Ovary (tissue), 9 donors: Measurements from ENCODE around the gene TIMELESS. TPM values are rescaled to one million over a fixed set of nuclear protein-coding genes. Genes with fewer than 3 reads are reported as not detected.

Experiments
- DNase-seq, 5 donors: peaks; one replicate each; pipeline ENCODE4 v3.0.0-alpha.2; 2019 to 2020
- H3K27ac ChIP-seq, 2 donors: fragments of 200-600 bp; one replicate each; pipeline versions ENCODE4 v1.5.1 to v1.8.0; 2019 to 2022
- H3K27me3 ChIP-seq: fragments of 200-600 bp; one replicate; pipeline ENCODE4 v1.8.0; 2022
- H3K36me3 ChIP-seq: fragments of 200-600 bp; sonication (generic); one replicate; pipeline ENCODE4 v1.5.1; 2019
- H3K4me1 ChIP-seq: one replicate; pipeline ENCODE4 v1.8.1; 2013; ENCODE audit warnings: mild to moderate bottlenecking, moderate library complexity; ENCODE audit not compliant: insufficient read depth
- H3K4me3 ChIP-seq: fragments of 200-600 bp; sonication (generic); one replicate; pipeline ENCODE4 v1.5.1; 2017
- H3K9me3 ChIP-seq, 2 donors: fragments of 200-600 bp in 1 of 2; sonication (generic) in 1 of 2; one replicate each; pipeline versions ENCODE4 v1.5.1 to v1.8.1; 2013 to 2019; ENCODE audit warnings: mild to moderate bottlenecking in 1 of 2, moderate library complexity in 1 of 2
- EP300 ChIP-seq: sonication (generic); formaldehyde crosslinking; IDR thresholded peaks from one replicate; pipeline ENCODE4 v1.6.1; 2017; ENCODE audit warnings: antibody characterized with exemption
- POLR2A ChIP-seq: fragments of 450-650 bp; IDR thresholded peaks from one replicate; pipeline ENCODE4 v1.6.1; 2017; ENCODE audit warnings: antibody characterized with exemption, mild to moderate bottlenecking, moderate library complexity
- WGBS, 3 donors: extraction: QIAGEN DNeasy Blood & Tissue Kit in 1 of 3; methylation state at CpG; one replicate each; pipeline versions ENCODE4 v1.1.5 to v1.1.7; 2013 to 2017; 5-methylcytosine and 5-hydroxymethylcytosine counted together
- intact Hi-C, 4 donors: fragments of 100-400 bp; cut with DNase I; formaldehyde crosslinking; loops; one replicate each; pipeline versions ENCODE4 v1.11.0 to v1.15.1; 2022 to 2023
- polyA plus RNA-seq, 2 donors: library from polyadenylated mRNA; stranded (reverse); fragments of 200-250 nt in 1 of 2; fragments of 350-450 nt in 1 of 2; fragmentation: Illumina TruSeq in 1 of 2; extraction: RNeasy Lipid Tissue Mini Kit (QIAGEN cat#74804) in 1 of 2; gene quantifications; one replicate each; pipeline ENCODE4 v1.2.3, GENCODE V29; 2013 to 2014
- total RNA-seq, 7 donors: library from RNA; depleted of rRNA in 2 of 7; stranded (reverse); fragments of >200 nt in 2 of 7; fragmentation: NEBNext Ultra II Directional in 3 of 7; extraction: Animal tissue kit (Norgen Biotek cat#: 25700) in 3 of 7; gene quantifications; one replicate each; pipeline versions ENCODE4 v1.1.0 to v1.2.4, GENCODE V29; 2016 to 2023
- TF ChIP-seq, protein P1 (sequence below), 3 donors: fragments of 450-650 bp in 2 of 3; fragments of 200-600 bp in 1 of 3; IDR thresholded peaks; one replicate each; pipeline versions ENCODE4 v1.5.1 to v1.8.0; 2016 to 2022; ENCODE audit warnings: antibody characterized with exemption in 3 of 3, mild to moderate bottlenecking in 1 of 3
- donor health status: DM: no; HTN: no; CAD: no; lungs with moderate emphysema.
- donor health status: DM: no; HTN: no; CAD: no.
- donor health status: Bipolar disorder and iron deficiency.
- donor health status: DM: yes; HTN: yes; CAD: no.
- donor health status: DM: no; HTN: no; CAD: no.
- donor health status: DM: yes; HTN: yes; CAD: no.

The TIMELESS gene
- total and polyA plus RNA-seq, 9 donors: 2.1 to 6.4 (median 3.2) TPM

DNA sequence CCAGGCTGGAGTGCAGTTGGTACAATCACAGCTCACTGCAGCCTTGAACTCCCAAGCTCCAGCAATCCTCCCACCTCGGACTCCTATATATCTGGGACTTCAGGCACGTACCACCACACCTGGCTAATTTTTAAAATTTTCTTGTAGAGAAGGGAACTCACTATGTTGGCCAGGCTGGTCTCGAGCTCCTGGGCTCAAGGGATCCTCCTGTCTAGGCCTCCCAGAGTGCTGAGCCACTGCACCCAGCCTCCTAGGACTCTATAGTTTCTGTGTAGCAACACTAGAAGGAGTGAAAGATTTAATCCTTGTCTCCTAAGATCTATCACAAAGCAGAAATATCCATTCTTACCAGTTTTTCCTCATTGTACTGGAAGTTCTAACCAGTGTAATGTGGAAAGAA, 82.3 kb downstream of the TIMELESS start:
- DNase-seq: no peak
- Histone ChIP-seq H3K27me3 (no peaks in the 10 kb centered on the region), H3K36me3 (no peaks in the 10 kb centered on the region), H3K4me3 (no peak overlapping the region), H3K9me3 (no peaks in the 10 kb centered on the region), H3K27ac (no peak overlapping the region), H3K4me1 (no peaks in the 10 kb centered on the region)
- 72 to 83% (median 72%) methylated on average over 3 of the region's 3 CpGs for WGBS, 3 donors
- intact Hi-C loops: no loop called here
- TF ChIP-seq EP300 (no peak), POLR2A (no peak)
- TF ChIP-seq, protein P1, sequence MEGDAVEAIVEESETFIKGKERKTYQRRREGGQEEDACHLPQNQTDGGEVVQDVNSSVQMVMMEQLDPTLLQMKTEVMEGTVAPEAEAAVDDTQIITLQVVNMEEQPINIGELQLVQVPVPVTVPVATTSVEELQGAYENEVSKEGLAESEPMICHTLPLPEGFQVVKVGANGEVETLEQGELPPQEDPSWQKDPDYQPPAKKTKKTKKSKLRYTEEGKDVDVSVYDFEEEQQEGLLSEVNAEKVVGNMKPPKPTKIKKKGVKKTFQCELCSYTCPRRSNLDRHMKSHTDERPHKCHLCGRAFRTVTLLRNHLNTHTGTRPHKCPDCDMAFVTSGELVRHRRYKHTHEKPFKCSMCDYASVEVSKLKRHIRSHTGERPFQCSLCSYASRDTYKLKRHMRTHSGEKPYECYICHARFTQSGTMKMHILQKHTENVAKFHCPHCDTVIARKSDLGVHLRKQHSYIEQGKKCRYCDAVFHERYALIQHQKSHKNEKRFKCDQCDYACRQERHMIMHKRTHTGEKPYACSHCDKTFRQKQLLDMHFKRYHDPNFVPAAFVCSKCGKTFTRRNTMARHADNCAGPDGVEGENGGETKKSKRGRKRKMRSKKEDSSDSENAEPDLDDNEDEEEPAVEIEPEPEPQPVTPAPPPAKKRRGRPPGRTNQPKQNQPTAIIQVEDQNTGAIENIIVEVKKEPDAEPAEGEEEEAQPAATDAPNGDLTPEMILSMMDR (IDR thresholded peaks at IDR 0.05): no peak

Other genes with a start within 250 kb of the TIMELESS start
- 10 to 100 TPM; 34.1 to 55.6 (median 40.6) TPM for gene RNF41, start 227.5 kb downstream of the TIMELESS start, total RNA-seq
- 10 to 100 TPM; 29.4 to 45.1 TPM for gene RNF41, start 227.5 kb downstream of the TIMELESS start, polyA plus RNA-seq
- 10 to 100 TPM; 19.8 to 43.7 (median 28.9) TPM for gene NABP2, start 225.1 kb downstream of the TIMELESS start, total RNA-seq
- gene NABP2, start 225.1 kb downstream of the TIMELESS start, polyA plus RNA-seq: 10 to 100 TPM; 25.0 to 37.5 TPM
- under 1 TPM; 0.25 to 0.85 (median 0.69) TPM for gene SLC39A5, start 219.4 kb downstream of the TIMELESS start, total RNA-seq
- under 1 TPM in 1 of 2 donors, not detected in 1; 0.28 TPM for gene SLC39A5, start 219.4 kb downstream of the TIMELESS start, polyA plus RNA-seq
- gene ANKRD52, start 191.0 kb downstream of the TIMELESS start, total RNA-seq: 10 to 100 TPM in 5 of 7 donors, 1 to 10 TPM in 2; 9.1 to 37.7 (median 28.9) TPM
- gene ANKRD52, start 191.0 kb downstream of the TIMELESS start, polyA plus RNA-seq: 10 to 100 TPM; 10.5 to 26.2 TPM
- gene COQ10A, start 182.5 kb downstream of the TIMELESS start, total RNA-seq: 10 to 100 TPM; 11.3 to 31.1 (median 14.9) TPM
- 10 to 100 TPM; 13.8 to 20.5 TPM for gene COQ10A, start 182.5 kb downstream of the TIMELESS start, polyA plus RNA-seq
- 100 to 1,000 TPM in 5 of 7 donors, 10 to 100 TPM in 2; 49.6 to 155 (median 137) TPM for gene CS, start 149.1 kb downstream of the TIMELESS start, total RNA-seq
- 100 to 1,000 TPM in 1 of 2 donors, 10 to 100 TPM in 1; 48.9 to 237 TPM for gene CS, start 149.1 kb downstream of the TIMELESS start, polyA plus RNA-seq
- gene CNPY2, start 133.4 kb downstream of the TIMELESS start, total RNA-seq: 100 to 1,000 TPM in 2 of 7 donors, 10 to 100 TPM in 5; 58.9 to 112 (median 84.9) TPM
- gene CNPY2, start 133.4 kb downstream of the TIMELESS start, polyA plus RNA-seq: 100 to 1,000 TPM; 107 to 134 TPM
- gene PAN2, start 115.4 kb downstream of the TIMELESS start, total RNA-seq: 100 to 1,000 TPM in 1 of 7 donors, 10 to 100 TPM in 6; 41.0 to 103 (median 74.5) TPM
- 10 to 100 TPM; 44.2 to 67.2 TPM for gene PAN2, start 115.4 kb downstream of the TIMELESS start, polyA plus RNA-seq
- under 1 TPM in 2 of 7 donors, not detected in 5; 0.23 to 0.35 TPM for gene IL23A, start 110.5 kb downstream of the TIMELESS start, total RNA-seq
- gene IL23A, start 110.5 kb downstream of the TIMELESS start, polyA plus RNA-seq: under 1 TPM in 1 of 2 donors, not detected in 1; 0.16 TPM
- 100 to 1,000 TPM in 3 of 7 donors, 10 to 100 TPM in 4; 81.5 to 161 (median 90.2) TPM for gene STAT2, start 89.3 kb downstream of the TIMELESS start, total RNA-seq
- gene STAT2, start 89.3 kb downstream of the TIMELESS start, polyA plus RNA-seq: 100 to 1,000 TPM in 1 of 2 donors, 10 to 100 TPM in 1; 56.1 to 122 TPM
- not detected for gene APOF, start 86.6 kb downstream of the TIMELESS start, total RNA-seq
- gene APOF, start 86.6 kb downstream of the TIMELESS start, polyA plus RNA-seq: not detected
- under 1 TPM in 1 of 7 donors, not detected in 6; 0.23 TPM for gene MIP, start 5.2 kb upstream of the TIMELESS start, total RNA-seq
- not detected for gene MIP, start 5.2 kb upstream of the TIMELESS start, polyA plus RNA-seq
- gene SPRYD4, start 19.2 kb upstream of the TIMELESS start, total RNA-seq: 1 to 10 TPM; 1.4 to 4.1 (median 3.2) TPM
- gene SPRYD4, start 19.2 kb upstream of the TIMELESS start, polyA plus RNA-seq: 1 to 10 TPM; 2.0 to 2.7 TPM
- 1 to 10 TPM; 1.2 to 4.4 (median 2.6) TPM for gene GLS2, start 38.7 kb upstream of the TIMELESS start, total RNA-seq
- under 1 TPM; 0.87 to 0.92 TPM for gene GLS2, start 38.7 kb upstream of the TIMELESS start, polyA plus RNA-seq
- gene RBMS2, start 72.4 kb upstream of the TIMELESS start, total RNA-seq: 10 to 100 TPM; 15.0 to 44.4 (median 36.6) TPM
- 10 to 100 TPM; 14.4 to 56.9 TPM for gene RBMS2, start 72.4 kb upstream of the TIMELESS start, polyA plus RNA-seq
- 100 to 1,000 TPM in 2 of 7 donors, 10 to 100 TPM in 5; 49.4 to 105 (median 77.5) TPM for gene BAZ2A, start 180.9 kb upstream of the TIMELESS start, total RNA-seq
- gene BAZ2A, start 180.9 kb upstream of the TIMELESS start, polyA plus RNA-seq: 10 to 100 TPM; 38.3 to 93.6 TPM
- gene ATP5F1B, start 196.6 kb upstream of the TIMELESS start, total RNA-seq: 100 to 1,000 TPM; 201 to 334 (median 273) TPM
- 100 to 1,000 TPM; 237 to 809 TPM for gene ATP5F1B, start 196.6 kb upstream of the TIMELESS start, polyA plus RNA-seq
- 100 to 1,000 TPM; 109 to 328 (median 212) TPM for gene PTGES3, start 238.9 kb upstream of the TIMELESS start, total RNA-seq
- gene PTGES3, start 238.9 kb upstream of the TIMELESS start, polyA plus RNA-seq: 100 to 1,000 TPM; 215 to 299 TPM